Neural crest cell (in vitro differentiated cells): ENCODE data around the gene C7orf33. TPM values are rescaled to one million over a fixed set of nuclear protein-coding genes. Genes with fewer than 3 reads are reported as not detected.

Experiments used
- DNase-seq: peaks from one replicate; pipeline ENCODE4 v3.0.0; 2021; ENCODE audit warnings: low read depth, mixed read lengths, low spot score
- H3K27ac Mint-ChIP-seq: one replicate; pipeline ENCODE4 v1.8.0; 2021; ENCODE audit warnings: mild to moderate bottlenecking, mixed read lengths; ENCODE audit not compliant: unreplicated experiment
- H3K27me3 Mint-ChIP-seq: 2 replicates; pipeline ENCODE4 v1.8.0; 2021; ENCODE audit warnings: low read depth, mild to moderate bottlenecking, mixed read lengths
- H3K36me3 Mint-ChIP-seq: 2 replicates; pipeline ENCODE4 v1.8.0; 2021; ENCODE audit warnings: low read depth, mild to moderate bottlenecking, mixed read lengths
- H3K4me1 Mint-ChIP-seq: 2 replicates; pipeline ENCODE4 v1.8.0; 2021; ENCODE audit warnings: mixed read lengths
- H3K4me3 Mint-ChIP-seq: one replicate; pipeline ENCODE4 v1.8.0; 2021; ENCODE audit warnings: mild to moderate bottlenecking, mixed read lengths
- H3K9me3 Mint-ChIP-seq: 2 replicates; pipeline ENCODE4 v1.8.0; 2021; ENCODE audit warnings: mixed read lengths
- CTCF ChIP-seq: fragments of 200-600 bp; sonication (generic); conservative IDR thresholded peaks from 2 replicates; pipeline ENCODE4 v1.5.0; 2021; ENCODE audit warnings: antibody characterized with exemption, mild to moderate bottlenecking
- total RNA-seq: library from RNA; stranded (reverse); gene quantifications from 2 replicates; pipeline ENCODE4 v1.2.1, GENCODE V29; 2021

C7orf33 gene
- total RNA-seq, 1 donor from 2014 or later = not detected

DNA sequence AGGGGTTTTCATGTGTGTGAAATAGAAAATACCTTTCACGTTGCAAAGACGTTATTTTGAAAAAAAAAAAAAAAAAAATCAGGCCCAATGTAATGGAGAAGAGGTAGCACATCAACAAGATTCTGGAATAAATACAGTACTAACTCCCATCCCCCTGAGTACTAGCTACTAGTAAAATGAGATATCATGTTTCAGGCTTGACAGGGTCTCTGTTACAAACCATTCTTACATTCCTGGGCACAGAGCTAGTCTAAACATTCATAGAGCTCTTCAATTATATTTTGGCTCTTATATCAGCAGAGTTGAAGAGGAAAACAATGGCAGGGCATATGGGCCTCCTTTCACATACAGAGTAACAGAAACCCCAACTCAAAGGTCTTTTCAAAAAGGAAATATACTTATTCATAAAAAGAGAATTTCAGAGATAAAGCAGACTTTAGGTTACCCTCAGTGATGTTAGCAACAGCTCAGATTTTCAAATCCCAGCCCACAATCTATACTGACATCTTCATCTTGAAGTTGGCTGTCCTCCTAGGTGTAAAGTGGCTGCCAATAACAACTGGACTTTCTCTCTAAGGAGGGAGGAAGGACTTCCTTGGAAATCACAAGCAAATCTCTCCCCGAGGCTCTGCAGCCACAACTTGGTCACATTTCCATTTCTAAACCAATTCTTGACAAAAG is 18.6 kb downstream of the C7orf33 start:
- TF ChIP-seq CTCF = no peak
- Mint-ChIP-seq H3K27me3 (peaks cover 27% of the 10 kb centered on the region), H3K9me3 (no peaks in the 10 kb centered on the region), H3K36me3 (no peaks in the 10 kb centered on the region), H3K4me1 (peaks cover 13% of the 10 kb centered on the region), H3K27ac (no peak overlapping the region), H3K4me3 (no peak overlapping the region)
- no peak for DNase-seq

GRCh38 chr7:148611692-148612091 is 21.1 kb downstream of the C7orf33 start:
- Mint-ChIP-seq H3K4me1 (peaks cover 13% of the 10 kb centered on the region), H3K4me3 (no peak overlapping the region), H3K27me3 (peaks cover 25% of the 10 kb centered on the region), H3K36me3 (no peaks in the 10 kb centered on the region), H3K9me3 (no peaks in the 10 kb centered on the region), H3K27ac (no peak overlapping the region)
- TF ChIP-seq CTCF = no peak
- DNase-seq = no peak

- H3K27ac Mint-ChIP-seq = no peak overlapping the region
- H3K4me1 Mint-ChIP-seq = no peaks in the 10 kb centered on the region
- H3K9me3 Mint-ChIP-seq = peaks cover 7% of the 10 kb centered on the region
- TF ChIP-seq CTCF = no peak
- no peak for DNase-seq
- no peaks in the 10 kb centered on the region for H3K36me3 Mint-ChIP-seq
- no peak overlapping the region for H3K4me3 Mint-ChIP-seq
- peaks cover 22% of the 10 kb centered on the region for H3K27me3 Mint-ChIP-seq
Measured at GRCh38 chr7:148615085-148615730, 24.6 kb downstream of the C7orf33 start.

- peaks cover 3% of the 10 kb centered on the region for H3K27me3 Mint-ChIP-seq
- DNase-seq = no peak
- H3K4me3 Mint-ChIP-seq = no peak overlapping the region
- peaks cover 7% of the 10 kb centered on the region for H3K9me3 Mint-ChIP-seq
- peaks cover 6% of the 10 kb centered on the region for H3K4me1 Mint-ChIP-seq
- TF ChIP-seq CTCF = no peak
- no peaks in the 10 kb centered on the region for H3K36me3 Mint-ChIP-seq
- H3K27ac Mint-ChIP-seq = no peak overlapping the region
Measured at GRCh38 chr7:148620749-148621359, 30.3 kb downstream of the C7orf33 start.

- H3K9me3 Mint-ChIP-seq = peaks cover 7% of the 10 kb centered on the region
- H3K27me3 Mint-ChIP-seq = no peaks in the 10 kb centered on the region
- H3K36me3 Mint-ChIP-seq = no peaks in the 10 kb centered on the region
- H3K4me1 Mint-ChIP-seq = peaks cover 6% of the 10 kb centered on the region
- H3K27ac Mint-ChIP-seq = no peak overlapping the region
- TF ChIP-seq CTCF = no peak
- no peak overlapping the region for H3K4me3 Mint-ChIP-seq
- DNase-seq = no peak
Measured at GRCh38 chr7:148621563-148621962, 31.0 kb downstream of the C7orf33 start.
